Keratinocyte (primary cell): ENCODE measurements around the gene NRG3. TPM values are rescaled to one million over a fixed set of nuclear protein-coding genes. Genes with fewer than 3 reads are reported as not detected.

ENCODE experiments used
- DNase-seq: peaks from one replicate; pipeline ENCODE4 v3.0.0-alpha.2; 2011; ENCODE audit warnings: low read depth, missing footprints, low spot score
- FAIRE-seq: peaks from 2 replicates; lab custom pipeline; 2011; peaks lifted over from hg19 to GRCh38; lab: Jason Lieb, UNC
- H2AFZ ChIP-seq: 2 replicates; pipeline ENCODE4 v1.6.0; 2012; ENCODE audit warnings: low read length, control low read depth, inconsistent platforms; ENCODE audit not compliant: control insufficient read depth
- H3K27ac ChIP-seq: 2 replicates; pipeline ENCODE4 v1.5.1; 2011; ENCODE audit warnings: low read length; ENCODE audit not compliant: control insufficient read depth, insufficient read depth
- H3K27me3 ChIP-seq: 3 replicates; pipeline ENCODE4 v1.6.0; 2011; ENCODE audit warnings: low read length; ENCODE audit not compliant: control insufficient read depth, insufficient read depth; ENCODE audit errors: extremely low read depth
- H3K36me3 ChIP-seq, 2 experiments: 2 replicates in 1 of 2; 3 replicates in 1 of 2; pipeline ENCODE4 v1.5.1; 2011; ENCODE audit warnings: low read length in 2 of 2, mild to moderate bottlenecking in 1 of 2; ENCODE audit not compliant: control insufficient read depth in 2 of 2, insufficient read depth in 2 of 2; ENCODE audit errors: extremely low read depth in 1 of 2
- H3K4me1 ChIP-seq: 3 replicates; pipeline ENCODE4 v1.5.1; 2011; ENCODE audit warnings: low read length; ENCODE audit not compliant: control insufficient read depth, insufficient read depth; ENCODE audit errors: extremely low read depth
- H3K4me2 ChIP-seq: 3 replicates; pipeline ENCODE4 v1.6.0; 2011; ENCODE audit warnings: low read depth, low read length; ENCODE audit not compliant: control insufficient read depth, insufficient read depth; ENCODE audit errors: extremely low read depth
- H3K4me3 ChIP-seq, 3 experiments: fragments of 200-600 bp in 1 of 3; sonication (generic) in 1 of 3; 2 replicates in 2 of 3; 3 replicates in 1 of 3; pipeline ENCODE4 v1.5.1; 2011 to 2016; ENCODE audit warnings: low read length in 3 of 3, mild to moderate bottlenecking in 3 of 3, control low read depth in 2 of 3, inconsistent platforms in 1 of 3, low read depth in 1 of 3, mixed read lengths in 1 of 3, mixed run types in 1 of 3, moderate library complexity in 1 of 3; ENCODE audit not compliant: control insufficient read depth in 2 of 3, insufficient read depth in 2 of 3; ENCODE audit errors: extremely low read depth in 1 of 3
- H3K79me2 ChIP-seq: 2 replicates; pipeline ENCODE4 v1.6.0; 2012; ENCODE audit warnings: low read length; ENCODE audit not compliant: control insufficient read depth, insufficient read depth
- H3K9ac ChIP-seq: 3 replicates; pipeline ENCODE4 v1.6.0; 2011; ENCODE audit warnings: low read length; ENCODE audit not compliant: control insufficient read depth, insufficient read depth; ENCODE audit errors: extremely low read depth
- H3K9me1 ChIP-seq: 3 replicates; pipeline ENCODE4 v1.6.0; 2011; ENCODE audit warnings: low read length; ENCODE audit not compliant: control insufficient read depth, insufficient read depth; ENCODE audit errors: extremely low read depth
- H3K9me3 ChIP-seq: 2 replicates; pipeline ENCODE4 v1.5.1; 2012; ENCODE audit warnings: low read depth, low read length; ENCODE audit not compliant: control insufficient read depth
- H4K20me1 ChIP-seq: 3 replicates; pipeline ENCODE4 v1.6.0; 2011; ENCODE audit warnings: low read length; ENCODE audit not compliant: control insufficient read depth, insufficient read depth; ENCODE audit errors: extremely low read depth
- EZH2 ChIP-seq: IDR thresholded peaks from one replicate; pipeline ENCODE4 v1.6.1; 2012; ENCODE audit warnings: inconsistent platforms, mild to moderate bottlenecking, low read length, moderate library complexity
- dilution Hi-C: fragments of 300-500 bp; cut with MboI; formaldehyde crosslinking; loops from one replicate; pipeline ENCODE4 v1.7.0; 2020; ENCODE audit warnings: low sequenced_read_pairs; ENCODE audit not compliant: extremely low pct_ligation_motif_present
- polyA plus RNA-seq, 5 experiments: library from polyadenylated mRNA; depleted of rRNA in 3 of 5; stranded (reverse) in 3 of 5; stranded (forward) in 1 of 5; unstranded in 1 of 5; fragments of >200 nt; gene quantifications; 1 replicate in 1 of 5; 2 replicates in 3 of 5; 3 replicates in 1 of 5; pipeline versions ENCODE4 v1.2.1 to v1.2.3, GENCODE V29; 2011 to 2012; ENCODE audit warnings: missing spikeins in 2 of 5, low read depth in 1 of 5, low replicate concordance in 1 of 5
- TF ChIP-seq, protein P1 (sequence below), 3 experiments: IDR thresholded peaks in 1 of 3; conservative IDR thresholded peaks in 1 of 3; optimal IDR thresholded peaks in 1 of 3; 2 replicates in 2 of 3; 3 replicates in 1 of 3; pipeline versions ENCODE3 to v1.5.1; 2011; ENCODE audit warnings: low read length in 3 of 3, mild to moderate bottlenecking in 3 of 3, moderate library complexity in 2 of 3, control low read depth in 1 of 3, inconsistent platforms in 1 of 3; ENCODE audit not compliant: insufficient read depth in 2 of 3; ENCODE audit errors: extremely low read depth in 1 of 3

The NRG3 gene
- polyA plus RNA-seq, 1 donor (not counting 4 experiments of a cell fraction or from before 2014, with no cell fraction given): not detected

DNA sequence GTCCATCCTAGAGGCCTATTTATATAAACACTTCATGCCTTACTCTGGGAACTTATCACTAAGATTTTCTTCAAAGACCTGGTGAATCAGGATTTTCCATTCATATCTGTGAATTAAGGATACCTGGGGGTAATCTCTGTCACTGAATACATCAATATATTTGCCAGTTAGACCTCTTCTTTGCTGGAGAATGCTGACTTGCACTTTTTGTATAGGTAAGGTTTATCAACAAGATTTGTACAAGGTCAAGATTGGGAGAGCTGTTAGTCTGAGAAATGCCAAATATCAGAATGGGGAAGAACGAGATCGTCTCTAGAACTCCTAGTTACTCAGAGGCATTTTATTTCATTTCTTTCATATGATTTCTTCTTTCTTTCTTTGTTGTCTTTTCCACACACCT, 1060.0 kb downstream of the NRG3 start:
- no peak for FAIRE-seq
- dilution Hi-C loops: no loop called here

DNA sequence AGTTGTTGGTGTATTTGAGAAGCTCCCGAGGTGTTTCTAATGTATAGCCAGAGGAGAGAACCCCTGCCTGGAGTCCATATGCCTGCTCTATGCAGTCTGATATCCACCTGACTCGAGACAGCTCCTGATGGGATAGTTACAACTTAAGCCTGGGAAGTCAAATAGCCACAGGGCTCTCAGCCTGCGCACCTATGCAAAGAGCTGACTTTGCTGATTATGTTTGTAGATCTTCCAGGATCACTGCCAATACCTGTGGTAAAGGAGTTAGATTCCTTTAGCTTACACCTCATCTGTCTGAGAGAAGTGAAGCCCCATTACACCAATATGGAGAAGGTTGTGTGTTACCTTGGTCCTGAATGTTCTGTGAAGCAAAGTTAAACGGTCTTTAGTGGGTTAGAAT, 1063.3 kb downstream of the NRG3 start:
- TF ChIP-seq, protein P1, sequence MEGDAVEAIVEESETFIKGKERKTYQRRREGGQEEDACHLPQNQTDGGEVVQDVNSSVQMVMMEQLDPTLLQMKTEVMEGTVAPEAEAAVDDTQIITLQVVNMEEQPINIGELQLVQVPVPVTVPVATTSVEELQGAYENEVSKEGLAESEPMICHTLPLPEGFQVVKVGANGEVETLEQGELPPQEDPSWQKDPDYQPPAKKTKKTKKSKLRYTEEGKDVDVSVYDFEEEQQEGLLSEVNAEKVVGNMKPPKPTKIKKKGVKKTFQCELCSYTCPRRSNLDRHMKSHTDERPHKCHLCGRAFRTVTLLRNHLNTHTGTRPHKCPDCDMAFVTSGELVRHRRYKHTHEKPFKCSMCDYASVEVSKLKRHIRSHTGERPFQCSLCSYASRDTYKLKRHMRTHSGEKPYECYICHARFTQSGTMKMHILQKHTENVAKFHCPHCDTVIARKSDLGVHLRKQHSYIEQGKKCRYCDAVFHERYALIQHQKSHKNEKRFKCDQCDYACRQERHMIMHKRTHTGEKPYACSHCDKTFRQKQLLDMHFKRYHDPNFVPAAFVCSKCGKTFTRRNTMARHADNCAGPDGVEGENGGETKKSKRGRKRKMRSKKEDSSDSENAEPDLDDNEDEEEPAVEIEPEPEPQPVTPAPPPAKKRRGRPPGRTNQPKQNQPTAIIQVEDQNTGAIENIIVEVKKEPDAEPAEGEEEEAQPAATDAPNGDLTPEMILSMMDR (optimal IDR thresholded peaks at IDR 0.05 in 1 of 3, IDR thresholded peaks at IDR 0.05 in 1 of 3, conservative IDR thresholded peaks at IDR 0.05 in 1 of 3; ENCODE audit: extremely low read depth in 1 of 3, insufficient read depth in 2 of 3, low read length in 3 of 3): no peak
- no peak for TF ChIP-seq EZH2

More for the DNA sequence above, 1060.0 kb downstream of the NRG3 start:
- Histone ChIP-seq H3K4me1 (no peaks in the 10 kb centered on the region), H3K9me1 (no peaks in the 10 kb centered on the region), H2AFZ (no peak overlapping the region), H3K9ac (no peak overlapping the region), H3K27me3 (no peaks in the 10 kb centered on the region), H3K4me3 (no peak overlapping the region), H4K20me1 (no peaks in the 10 kb centered on the region), H3K36me3 (no peaks in the 10 kb centered on the region), H3K79me2 (no peaks in the 10 kb centered on the region), H3K4me2 (no peak overlapping the region), H3K9me3 (no peaks in the 10 kb centered on the region), H3K27ac (no peak overlapping the region)
- DNase-seq: no peak
- no peak for TF ChIP-seq EZH2
- TF ChIP-seq, protein P1 (optimal IDR thresholded peaks at IDR 0.05 in 1 of 3, IDR thresholded peaks at IDR 0.05 in 1 of 3, conservative IDR thresholded peaks at IDR 0.05 in 1 of 3; ENCODE audit: extremely low read depth in 1 of 3, insufficient read depth in 2 of 3, low read length in 3 of 3): no peak

More for the DNA sequence above, 1063.3 kb downstream of the NRG3 start:
- Histone ChIP-seq H3K36me3 (no peaks in the 10 kb centered on the region), H3K9ac (no peak overlapping the region), H3K4me2 (no peak overlapping the region), H3K27me3 (no peaks in the 10 kb centered on the region), H3K79me2 (no peaks in the 10 kb centered on the region), H2AFZ (no peak overlapping the region), H3K4me1 (no peaks in the 10 kb centered on the region), H3K9me3 (no peaks in the 10 kb centered on the region), H3K4me3 (no peak overlapping the region), H4K20me1 (no peaks in the 10 kb centered on the region), H3K27ac (no peak overlapping the region), H3K9me1 (no peaks in the 10 kb centered on the region)
- no peak for FAIRE-seq
- DNase-seq: no peak
- dilution Hi-C loops: no loop called here
